ENCODE data around the gene FBXO17. TPM values are rescaled to one million over a fixed set of nuclear protein-coding genes. Genes with fewer than 3 reads are reported as not detected.

Gene FBXO17
- total and polyA plus RNA-seq, 2 of the 13 experiments (the other 11 are each of a cell fraction or from before 2014, with no cell fraction given): 22.1 to 58.7 TPM

GRCh38 chr19:38929929-38930775 lies 45.4 kb downstream of the FBXO17 start, which contains the start of gene SARS2 (continued):
- TF ChIP-seq MAZ (IDR thresholded peaks at IDR 0.05; ENCODE audit: borderline replicate concordance, low read depth, low read length) (peak; percentile 69; the same call in 1 of the 2 replicates), MAZ (CRISPR knock-in tag; IDR thresholded peaks at IDR 0.05; ENCODE audit: low read depth) (no peak), NCOA2 (CRISPR knock-in tag; IDR thresholded peaks at IDR 0.05) (no peak), YY1 (IDR thresholded peaks at IDR 0.05; ENCODE audit: insufficient read depth, insufficient replicate concordance, low read depth, low read length) (peak; percentile 99), ZUFSP (CRISPR knock-in tag; IDR thresholded peaks at IDR 0.05; ENCODE audit: borderline replicate concordance) (no peak), TAF15 (IDR thresholded peaks at IDR 0.05; ENCODE audit: low read depth, low read length, poor library complexity, severe bottlenecking) (no peak), ZFP41 (CRISPR knock-in tag; IDR thresholded peaks at IDR 0.05; ENCODE audit: borderline replicate concordance) (no peak), ZNF550 (CRISPR knock-in tag; IDR thresholded peaks at IDR 0.05; ENCODE audit: borderline replicate concordance) (no peak), WIZ (CRISPR knock-in tag; IDR thresholded peaks at IDR 0.05) (no peak), MAF1 (CRISPR knock-in tag; IDR thresholded peaks at IDR 0.05; ENCODE audit: borderline replicate concordance) (no peak; the same call in 1 of the 2 replicates), BORCS8-MEF2B (CRISPR knock-in tag; IDR thresholded peaks at IDR 0.05) (no peak), HES4 (CRISPR knock-in tag; IDR thresholded peaks at IDR 0.05; ENCODE audit: borderline replicate concordance) (no peak), ZBTB21 (CRISPR knock-in tag; IDR thresholded peaks at IDR 0.05) (no peak), ZFP36L1 (CRISPR knock-in tag; IDR thresholded peaks at IDR 0.05) (0 out of 2 replicates have a peak, but pooled peaks have one; percentile 19), ARID4A (CRISPR knock-in tag; IDR thresholded peaks at IDR 0.05; ENCODE audit: borderline replicate concordance) (peak; percentile 53; the same call in 1 of the 2 replicates), ZSCAN12 (CRISPR knock-in tag; IDR thresholded peaks at IDR 0.05) (no peak), ETV6 (CRISPR knock-in tag; conservative IDR thresholded peaks at IDR 0.05) (peak; percentile 81; the same call in 1 of the 2 replicates), IKZF4 (CRISPR knock-in tag; IDR thresholded peaks at IDR 0.05; ENCODE audit: borderline replicate concordance, low read depth, not compliant biosample characterization) (no peak), DZIP1 (CRISPR knock-in tag; IDR thresholded peaks at IDR 0.05) (no peak)
